Activated CD8-positive, alpha-beta memory T cell treated with anti-CD3 and anti-CD28 coated beads, Interleukin-2, amount 50 U/mL, for 24 hours (primary cell): ENCODE measurements around the gene ZBED4.

Source experiments
- DNase-seq: peaks from one replicate; pipeline ENCODE4 v3.0.0-alpha.2; 2020; ENCODE audit errors: extremely low read depth

The ZBED4 gene

GRCh38 chr22:49880281-49880680 lies 26.6 kb downstream of the ZBED4 start:
- DNase-seq = no peak

- DNase-seq = no peak
Observed at GRCh38 chr22:49881856-49882255, 28.2 kb downstream of the ZBED4 start.

- no peak for DNase-seq
Observed at GRCh38 chr22:49882519-49883293, 29.1 kb downstream of the ZBED4 start.

- no peak for DNase-seq
Observed at GRCh38 chr22:49883294-49883640, 29.6 kb downstream of the ZBED4 start.

- DNase-seq = no peak
Observed at GRCh38 chr22:49884075-49884474, 30.4 kb downstream of the ZBED4 start.

- no peak for DNase-seq
Observed at GRCh38 chr22:49884503-49885260, 31.0 kb downstream of the ZBED4 start.

- no peak for DNase-seq
Observed at GRCh38 chr22:49885281-49885680, 31.6 kb downstream of the ZBED4 start.

- DNase-seq = no peak
Observed at GRCh38 chr22:49885881-49886280, 32.2 kb downstream of the ZBED4 start.

- no peak for DNase-seq
Observed at GRCh38 chr22:49886346-49887063, 32.9 kb downstream of the ZBED4 start.

- DNase-seq = no peak
Observed at GRCh38 chr22:49887064-49887451, 33.4 kb downstream of the ZBED4 start.

- no peak for DNase-seq
Observed at GRCh38 chr22:49887702-49888101, 34.1 kb downstream of the ZBED4 start.

GRCh38 chr22:49889071-49889470 lies 35.4 kb downstream of the ZBED4 start:
- DNase-seq = no peak

- no peak for DNase-seq
Observed at GRCh38 chr22:49892226-49892899, 38.7 kb downstream of the ZBED4 start.

GRCh38 chr22:49893025-49893424 lies 39.4 kb downstream of the ZBED4 start:
- no peak for DNase-seq

GRCh38 chr22:49894322-49895054 lies 40.8 kb downstream of the ZBED4 start:
- no peak for DNase-seq

GRCh38 chr22:49896201-49896600 lies 42.6 kb downstream of the ZBED4 start:
- no peak for DNase-seq

GRCh38 chr22:49897015-49897684 lies 43.5 kb downstream of the ZBED4 start:
- no peak for DNase-seq

GRCh38 chr22:49899530-49899929 lies 45.9 kb downstream of the ZBED4 start:
- no peak for DNase-seq

GRCh38 chr22:49900441-49901230 lies 47.0 kb downstream of the ZBED4 start:
- DNase-seq = no peak

GRCh38 chr22:49901457-49901856 lies 47.8 kb downstream of the ZBED4 start:
- no peak for DNase-seq
